HEK293T (cell line): Measurements from ENCODE around the gene NF1.
"Not testable (repeated sequence)": the region's sequence is repeated elsewhere in the genome, so short reads cannot be mapped to it uniquely, and the experiment has no call there.

Source experiments
- CTCF ChIA-PET: fragments of 350-600 bp; formaldehyde crosslinking; extraction: SDS; loops from one replicate; lab custom pipeline; 2021; ENCODE audit warnings: antibody characterized with exemption, inconsistent platforms; lab: Yijun Ruan, JAX
- POLR2A ChIA-PET: fragments of 350-600 bp; formaldehyde crosslinking; extraction: SDS; loops from one replicate; lab custom pipeline; 2020; ENCODE audit warnings: antibody characterized with exemption, inconsistent platforms; lab: Yijun Ruan, JAX
- DNase-seq: peaks from one replicate; pipeline ENCODE4 v3.0.0; 2012; ENCODE audit warnings: mixed read lengths; ENCODE audit errors: extremely low spot score
- ARNT ChIP-seq: fragments of 450-650 bp; IDR thresholded peaks from 2 replicates; pipeline ENCODE4 v1.6.1; 2017; ENCODE audit warnings: mild to moderate bottlenecking
- BHLHE40 ChIP-seq: fragments of 450-650 bp; IDR thresholded peaks from 2 replicates; pipeline ENCODE4 v1.6.1; 2016; ENCODE audit warnings: mild to moderate bottlenecking, moderate library complexity, borderline replicate concordance
- CTBP1 ChIP-seq: fragments of 450-650 bp; IDR thresholded peaks from 2 replicates; pipeline ENCODE4 v1.6.1; 2016; ENCODE audit warnings: borderline replicate concordance
- ELF4 ChIP-seq: fragments of 450-650 bp; IDR thresholded peaks from 2 replicates; pipeline ENCODE4 v1.6.1; 2017; ENCODE audit warnings: antibody characterized with exemption
- FOXA1 ChIP-seq: fragments of 450-650 bp; IDR thresholded peaks from 2 replicates; pipeline ENCODE4 v1.6.1; 2016; ENCODE audit warnings: mild to moderate bottlenecking
- FOXK2 ChIP-seq: fragments of 450-650 bp; IDR thresholded peaks from 2 replicates; pipeline ENCODE4 v1.6.1; 2016; ENCODE audit warnings: mild to moderate bottlenecking
- FOXM1 ChIP-seq: fragments of 450-650 bp; IDR thresholded peaks from 2 replicates; pipeline ENCODE4 v1.6.1; 2017; ENCODE audit warnings: mild to moderate bottlenecking, borderline replicate concordance
- HDGF ChIP-seq: fragments of 450-650 bp; IDR thresholded peaks from 2 replicates; pipeline ENCODE4 v1.6.1; 2017; ENCODE audit warnings: antibody characterized with exemption, borderline replicate concordance
- L3MBTL2 ChIP-seq: fragments of 450-650 bp; conservative IDR thresholded peaks from 2 replicates; pipeline ENCODE4 v1.6.1; 2016; ENCODE audit warnings: mild to moderate bottlenecking
- LEF1 ChIP-seq: fragments of 450-650 bp; IDR thresholded peaks from 2 replicates; pipeline ENCODE4 v1.6.1; 2017; ENCODE audit warnings: mild to moderate bottlenecking, borderline replicate concordance
- NFRKB ChIP-seq: fragments of 450-650 bp; IDR thresholded peaks from 2 replicates; pipeline ENCODE4 v1.6.1; 2016; ENCODE audit warnings: mild to moderate bottlenecking, moderate library complexity
- SP1 ChIP-seq: fragments of 450-650 bp; IDR thresholded peaks from 2 replicates; pipeline ENCODE4 v1.6.1; 2017
- SUZ12 ChIP-seq: fragments of 450-650 bp; IDR thresholded peaks from 2 replicates; pipeline ENCODE4 v1.6.1; 2016; ENCODE audit warnings: mild to moderate bottlenecking
- TARDBP ChIP-seq: fragments of 450-650 bp; IDR thresholded peaks from 2 replicates; pipeline ENCODE4 v1.6.1; 2016
- ZNF384 ChIP-seq: fragments of 450-650 bp; IDR thresholded peaks from 2 replicates; pipeline ENCODE4 v1.6.1; 2016
- TF ChIP-seq, protein P1 (sequence below): fragments of 450-650 bp; IDR thresholded peaks from 2 replicates; pipeline ENCODE4 v1.6.1; 2016

NF1 gene

DNA sequence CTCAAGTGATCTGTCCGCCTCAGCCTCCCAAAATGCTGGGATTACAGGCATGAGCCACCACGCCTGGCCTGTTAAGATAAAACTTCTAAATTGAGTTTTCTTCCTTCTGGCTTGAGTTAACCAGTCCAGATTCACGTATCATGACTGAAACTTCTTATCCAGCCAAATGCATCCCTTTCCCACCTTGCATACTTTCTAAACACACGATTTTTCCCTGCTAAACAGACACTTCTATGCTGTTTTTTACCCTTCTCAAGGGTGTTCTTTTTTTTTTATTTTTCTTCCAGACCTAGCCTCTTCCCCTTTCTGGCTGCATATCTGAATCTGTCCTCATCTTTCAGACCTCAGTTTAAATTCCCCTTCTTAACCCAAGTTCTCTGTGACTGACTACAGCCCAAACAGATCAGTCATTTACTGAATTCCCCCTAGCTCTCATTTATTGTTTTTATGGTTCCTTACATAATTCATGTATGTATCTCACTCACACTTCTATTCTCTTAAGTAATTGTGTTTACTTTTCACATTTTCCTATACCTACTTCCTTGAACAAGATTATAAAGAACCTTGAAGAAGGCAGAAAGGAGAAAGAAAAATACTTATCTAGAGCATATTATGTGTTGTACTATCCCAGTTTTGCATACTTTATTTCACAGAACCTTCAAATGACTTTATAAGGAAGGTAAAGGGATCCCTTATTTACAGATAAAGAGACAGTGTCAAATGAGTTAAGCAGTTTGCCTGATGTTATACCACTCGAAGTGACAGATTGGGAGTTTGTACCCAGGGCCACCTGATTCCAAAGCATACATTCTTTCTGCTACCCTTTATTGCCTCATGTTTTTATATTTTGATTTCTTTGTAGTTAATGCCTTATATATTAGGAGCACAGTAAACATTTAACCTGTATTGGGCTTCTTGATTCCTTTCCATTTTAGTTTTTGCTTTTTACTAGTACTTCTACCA, 213.9 kb downstream of the NF1 start:
- no peak for TF ChIP-seq ELF4
- TF ChIP-seq L3MBTL2: no peak
- no peak for TF ChIP-seq SP1
- TF ChIP-seq NFRKB: no peak
- no peak for TF ChIP-seq FOXK2
- no peak for TF ChIP-seq BHLHE40
- TF ChIP-seq HDGF: no peak
- no peak for TF ChIP-seq LEF1
- TF ChIP-seq FOXM1: no peak
- TF ChIP-seq TARDBP: no peak
- TF ChIP-seq, protein P1, sequence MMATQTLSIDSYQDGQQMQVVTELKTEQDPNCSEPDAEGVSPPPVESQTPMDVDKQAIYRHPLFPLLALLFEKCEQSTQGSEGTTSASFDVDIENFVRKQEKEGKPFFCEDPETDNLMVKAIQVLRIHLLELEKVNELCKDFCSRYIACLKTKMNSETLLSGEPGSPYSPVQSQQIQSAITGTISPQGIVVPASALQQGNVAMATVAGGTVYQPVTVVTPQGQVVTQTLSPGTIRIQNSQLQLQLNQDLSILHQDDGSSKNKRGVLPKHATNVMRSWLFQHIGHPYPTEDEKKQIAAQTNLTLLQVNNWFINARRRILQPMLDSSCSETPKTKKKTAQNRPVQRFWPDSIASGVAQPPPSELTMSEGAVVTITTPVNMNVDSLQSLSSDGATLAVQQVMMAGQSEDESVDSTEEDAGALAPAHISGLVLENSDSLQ: no peak
- no peak for TF ChIP-seq ARNT
- TF ChIP-seq CTBP1: no peak
- no peak for TF ChIP-seq FOXA1
- POLR2A ChIA-PET: no interaction called here
- CTCF ChIA-PET: no interaction called here
- no peak for DNase-seq

DNA sequence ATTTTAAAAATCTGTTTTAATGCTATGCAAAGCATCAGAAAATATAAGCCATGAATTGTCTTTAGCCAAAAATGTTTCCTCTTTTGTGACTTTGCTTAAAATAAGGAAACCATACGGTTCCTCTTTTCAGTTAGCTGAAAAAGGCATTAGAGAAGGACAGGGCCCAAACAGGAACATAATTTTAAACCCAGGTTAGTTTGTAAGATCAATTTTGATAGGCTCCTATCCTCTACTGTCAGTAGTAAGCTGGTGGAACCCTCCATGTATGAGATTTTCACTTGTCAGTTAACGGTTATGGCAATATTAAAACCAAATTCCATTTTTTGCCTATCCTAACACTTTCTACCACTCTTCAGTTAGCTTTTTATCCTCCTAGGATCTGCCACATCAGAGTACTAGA, 214.8 kb downstream of the NF1 start:
- DNase-seq: no peak
- TF ChIP-seq SUZ12 (no peak), CTBP1 (no peak), HDGF (no peak), FOXM1 (no peak), ARNT (no peak), LEF1 (no peak), TARDBP (no peak), ELF4 (no peak), SP1 (no peak)
- TF ChIP-seq, protein P1: no peak
- ChIA-PET CTCF (no interaction called here), POLR2A (no interaction called here)

DNA sequence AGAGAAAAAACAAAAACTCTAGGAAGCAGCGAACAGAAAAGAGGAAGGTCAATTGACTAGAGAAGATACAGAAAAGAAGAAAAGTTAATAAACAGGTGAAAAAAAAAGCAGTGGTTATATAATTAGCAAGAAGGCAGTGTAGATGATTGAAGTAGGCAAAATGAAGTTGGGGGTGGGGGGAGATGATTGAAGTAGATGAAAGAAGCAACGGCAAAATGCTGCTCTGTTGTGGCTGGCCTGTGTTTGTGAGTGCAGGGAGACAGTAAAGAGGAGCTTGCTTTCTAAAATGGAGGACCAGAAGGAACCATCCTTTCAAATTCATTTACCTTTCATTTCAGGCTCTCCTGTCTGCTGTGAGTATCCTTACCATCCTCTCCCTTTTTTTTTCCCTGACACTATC, 215.5 kb downstream of the NF1 start:
- ChIA-PET CTCF (no interaction called here), POLR2A (no interaction called here)
- TF ChIP-seq NFRKB (no peak), L3MBTL2 (no peak), CTBP1 (no peak), SUZ12 (no peak), FOXM1 (no peak), ZNF384 (no peak)
- TF ChIP-seq, protein P1: no peak
- no peak for DNase-seq

DNA sequence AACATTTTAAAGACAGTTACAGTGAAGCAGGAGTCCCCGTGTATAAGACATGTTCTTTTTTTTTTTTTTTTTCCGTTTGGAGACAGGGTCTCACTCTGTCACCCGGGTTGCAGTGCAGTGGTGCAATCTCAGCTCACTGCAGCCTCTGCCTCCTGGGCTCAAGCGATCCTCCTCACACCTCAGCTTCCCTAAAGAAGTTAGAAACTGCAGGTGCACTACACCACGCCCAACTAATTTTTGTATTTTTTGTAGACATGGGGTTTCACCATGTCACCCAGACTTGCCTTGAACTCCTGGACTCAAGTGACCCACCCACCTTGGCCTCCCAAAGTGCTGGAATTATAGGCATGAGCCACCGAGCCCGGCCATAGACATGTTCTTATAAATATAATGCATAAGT, 216.1 kb downstream of the NF1 start:
- CTCF ChIA-PET: no interaction called here
- POLR2A ChIA-PET: no interaction called here
- DNase-seq: no peak
- TF ChIP-seq ELF4 (no peak), BHLHE40 (no peak), NFRKB (no peak), FOXM1 (no peak), FOXK2 (no peak), FOXA1 (no peak), LEF1 (no peak), TARDBP (no peak), SP1 (no peak)

DNA sequence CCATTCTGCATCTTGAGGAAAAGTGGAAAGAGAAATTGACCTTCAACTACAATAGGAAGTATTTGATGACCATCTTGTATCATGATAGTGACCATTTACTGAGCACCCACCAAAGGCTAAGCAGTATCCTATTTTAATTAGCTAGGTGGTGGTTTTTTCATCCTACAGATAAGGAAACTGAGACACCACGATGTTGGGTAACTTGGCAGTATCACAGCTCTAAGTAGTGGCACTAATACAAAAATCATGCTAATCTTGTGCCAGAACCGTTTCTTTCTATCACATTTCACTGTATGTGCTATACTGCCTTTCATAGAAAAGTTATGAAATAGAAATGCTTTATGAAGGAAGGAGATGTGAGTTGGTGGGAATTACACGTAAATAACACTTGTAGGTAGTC, 216.7 kb downstream of the NF1 start:
- TF ChIP-seq LEF1: no peak
- no peak for TF ChIP-seq TARDBP
- TF ChIP-seq, protein P1: no peak
- no peak for TF ChIP-seq HDGF
- no peak for TF ChIP-seq BHLHE40
- no peak for TF ChIP-seq FOXA1
- TF ChIP-seq FOXM1: no peak
- no peak for TF ChIP-seq SP1
- no peak for TF ChIP-seq ZNF384
- no peak for TF ChIP-seq ARNT
- no peak for DNase-seq
- ChIA-PET POLR2A (no interaction called here), CTCF (no interaction called here)

DNA sequence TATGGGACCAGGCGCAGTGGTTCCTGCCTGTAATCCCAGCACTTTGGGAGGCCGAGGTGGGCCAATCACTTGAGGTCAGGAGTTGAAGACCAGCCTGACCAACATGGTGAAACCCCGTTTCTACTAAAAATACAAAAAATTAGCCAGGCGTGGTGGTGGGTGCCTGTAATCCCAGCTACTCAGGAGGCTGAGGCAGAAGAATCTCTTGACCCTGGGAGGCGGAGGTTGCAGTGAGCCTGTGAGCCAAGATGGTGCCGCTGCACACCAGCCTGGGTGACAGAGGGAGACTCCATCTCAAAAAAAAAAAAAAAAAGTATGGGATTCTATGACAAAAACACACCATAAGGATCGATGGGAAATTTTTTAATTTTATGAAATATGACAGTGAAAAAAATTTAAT, 217.4 kb downstream of the NF1 start:
- DNase-seq, CTCF ChIA-PET, POLR2A ChIA-PET: not testable (repeated sequence)
